HEK293 (cell line): ENCODE results near the gene NUMB.
A peak's percentile ranks its signal among the peaks of the same experiment; 100 is the strongest.

Experiments used
- CTCF ChIA-PET: fragments of 350-600 bp; formaldehyde crosslinking; extraction: SDS; loops from one replicate; lab custom pipeline; 2021; ENCODE audit warnings: antibody characterized with exemption; lab: Yijun Ruan, JAX
- POLR2A ChIA-PET: fragments of 300-600 bp; formaldehyde crosslinking; extraction: SDS; loops from one replicate; lab custom pipeline; 2020; ENCODE audit warnings: antibody characterized with exemption, inconsistent platforms; lab: Yijun Ruan, JAX
- H3K27ac ChIP-seq: fragments of 200-500 bp; sonication (Bioruptor generic); 2 replicates; pipeline ENCODE4 v1.5.1; 2014; ENCODE audit warnings: low read depth, low read length, control low read depth, inconsistent platforms; ENCODE audit errors: extremely low read depth
- H3K36me3 ChIP-seq, 2 experiments: fragments of 200-500 bp in 1 of 2; sonication (Bioruptor generic) in 1 of 2; 1 replicate in 1 of 2; 2 replicates in 1 of 2; pipeline ENCODE4 v1.5.1; 2014 to 2017; ENCODE audit warnings: inconsistent platforms in 2 of 2, low read length in 2 of 2; ENCODE audit not compliant: control insufficient read depth in 2 of 2, insufficient read depth in 1 of 2
- H3K4me1 ChIP-seq: fragments of 200-500 bp; sonication (Bioruptor generic); 2 replicates; pipeline ENCODE4 v1.5.1; 2014; ENCODE audit warnings: mild to moderate bottlenecking, low read length, inconsistent platforms; ENCODE audit not compliant: control insufficient read depth, insufficient read depth
- H3K4me3 ChIP-seq: 2 replicates; pipeline ENCODE4 v1.5.1; 2011; ENCODE audit warnings: low read depth, mild to moderate bottlenecking, control low read depth, low read length, moderate library complexity
- H3K9me3 ChIP-seq: fragments of 200-500 bp; sonication (Bioruptor generic); 2 replicates; pipeline ENCODE4 v1.5.1; 2014; ENCODE audit warnings: low read depth, low read length, inconsistent platforms; ENCODE audit not compliant: control insufficient read depth, insufficient read depth
- GLI4 ChIP-seq: fragments of 450-650 bp; formaldehyde crosslinking; IDR thresholded peaks from 2 replicates; pipeline ENCODE4 v1.5.1; 2016; ENCODE audit warnings: missing biosample characterization, missing genetic modification characterization
- GLIS1 ChIP-seq: fragments of 450-650 bp; formaldehyde crosslinking; IDR thresholded peaks from 2 replicates; pipeline ENCODE4 v1.5.1; 2016; ENCODE audit warnings: missing biosample characterization, missing genetic modification characterization
- HOXC10 ChIP-seq: sonication (generic); formaldehyde crosslinking; IDR thresholded peaks from 2 replicates; pipeline ENCODE4 v1.8.1; 2023; ENCODE audit warnings: mild to moderate bottlenecking, missing genetic modification reagents
- KLF8 ChIP-seq: fragments of 450-650 bp; formaldehyde crosslinking; IDR thresholded peaks from 2 replicates; pipeline ENCODE4 v1.5.1; 2016; ENCODE audit warnings: missing biosample characterization, missing genetic modification characterization
- MEIS1 ChIP-seq: sonication (generic); formaldehyde crosslinking; IDR thresholded peaks from 2 replicates; pipeline ENCODE4 v1.8.1; 2022; ENCODE audit warnings: missing genetic modification reagents, mild to moderate bottlenecking, borderline replicate concordance
- YY2 ChIP-seq: fragments of 450-650 bp; formaldehyde crosslinking; IDR thresholded peaks from 2 replicates; pipeline ENCODE4 v1.5.1; 2016; ENCODE audit warnings: missing biosample characterization, missing genetic modification characterization
- ZIC2 ChIP-seq: fragments of 450-650 bp; formaldehyde crosslinking; IDR thresholded peaks from 2 replicates; pipeline ENCODE4 v1.5.1; 2016; ENCODE audit warnings: missing biosample characterization, missing genetic modification characterization
- ZNF114 ChIP-seq: fragments of 450-650 bp; formaldehyde crosslinking; IDR thresholded peaks from 2 replicates; pipeline ENCODE4 v1.5.0; 2017; ENCODE audit warnings: missing biosample characterization, missing genetic modification characterization
- ZNF140 ChIP-seq: fragments of 450-650 bp; formaldehyde crosslinking; IDR thresholded peaks from 2 replicates; pipeline ENCODE4 v1.5.1; 2016; ENCODE audit warnings: missing biosample characterization, missing genetic modification characterization
- ZNF184 ChIP-seq: fragments of 450-650 bp; IDR thresholded peaks from 2 replicates; pipeline ENCODE4 v1.5.1; 2018; ENCODE audit warnings: missing biosample characterization, mild to moderate bottlenecking, missing genetic modification characterization
- ZNF2 ChIP-seq: fragments of 450-650 bp; formaldehyde crosslinking; IDR thresholded peaks from 2 replicates; pipeline ENCODE4 v1.5.1; 2016; ENCODE audit warnings: missing biosample characterization, missing genetic modification characterization
- ZNF214 ChIP-seq: fragments of 450-650 bp; formaldehyde crosslinking; IDR thresholded peaks from 2 replicates; pipeline ENCODE4 v1.5.1; 2017; ENCODE audit warnings: missing biosample characterization, mild to moderate bottlenecking, missing genetic modification characterization, borderline replicate concordance
- ZNF341 ChIP-seq: fragments of 450-650 bp; formaldehyde crosslinking; IDR thresholded peaks from 2 replicates; pipeline ENCODE4; 2016; ENCODE audit warnings: low read depth, missing biosample characterization, missing genetic modification characterization
- ZNF510 ChIP-seq: fragments of 450-650 bp; formaldehyde crosslinking; IDR thresholded peaks from 2 replicates; pipeline ENCODE4 v1.5.1; 2018; ENCODE audit warnings: mild to moderate bottlenecking, missing genetic modification characterization, missing biosample characterization; ENCODE audit not compliant: insufficient replicate concordance
- ZNF529 ChIP-seq: fragments of 450-650 bp; formaldehyde crosslinking; IDR thresholded peaks from 2 replicates; pipeline ENCODE4 v1.5.1; 2017; ENCODE audit warnings: missing genetic modification characterization, missing biosample characterization; ENCODE audit not compliant: insufficient replicate concordance
- ZNF664 ChIP-seq: fragments of 450-650 bp; formaldehyde crosslinking; IDR thresholded peaks from 2 replicates; pipeline ENCODE4 v1.5.1; 2016; ENCODE audit warnings: missing biosample characterization, missing genetic modification characterization
- ZSCAN16 ChIP-seq: fragments of 450-650 bp; formaldehyde crosslinking; IDR thresholded peaks from 2 replicates; pipeline ENCODE4 v1.5.1; 2016; ENCODE audit warnings: missing biosample characterization, missing genetic modification characterization
- TF ChIP-seq, protein P1 (sequence below): fragments of 450-650 bp; formaldehyde crosslinking; IDR thresholded peaks from 2 replicates; pipeline ENCODE4 v1.5.1; 2017; ENCODE audit warnings: missing biosample characterization, missing genetic modification characterization
- TF ChIP-seq, protein P2 (sequence below): fragments of 450-650 bp; formaldehyde crosslinking; IDR thresholded peaks from 2 replicates; pipeline ENCODE4 v1.5.1; 2016; ENCODE audit warnings: missing biosample characterization, missing genetic modification characterization
- TF ChIP-seq, protein P3 (sequence below): fragments of 450-650 bp; formaldehyde crosslinking; IDR thresholded peaks from 2 replicates; pipeline ENCODE4 v1.5.1; 2016; ENCODE audit warnings: missing biosample characterization, missing genetic modification characterization
- TF ChIP-seq, protein P4 (sequence below): fragments of 450-650 bp; formaldehyde crosslinking; IDR thresholded peaks from 2 replicates; pipeline ENCODE4 v1.5.1; 2016; ENCODE audit warnings: missing biosample characterization, missing genetic modification characterization
- TF ChIP-seq, protein P5 (sequence below): fragments of 450-650 bp; formaldehyde crosslinking; IDR thresholded peaks from 2 replicates; pipeline ENCODE4 v1.5.1; 2016; ENCODE audit warnings: missing biosample characterization, missing genetic modification characterization

Gene NUMB

DNA sequence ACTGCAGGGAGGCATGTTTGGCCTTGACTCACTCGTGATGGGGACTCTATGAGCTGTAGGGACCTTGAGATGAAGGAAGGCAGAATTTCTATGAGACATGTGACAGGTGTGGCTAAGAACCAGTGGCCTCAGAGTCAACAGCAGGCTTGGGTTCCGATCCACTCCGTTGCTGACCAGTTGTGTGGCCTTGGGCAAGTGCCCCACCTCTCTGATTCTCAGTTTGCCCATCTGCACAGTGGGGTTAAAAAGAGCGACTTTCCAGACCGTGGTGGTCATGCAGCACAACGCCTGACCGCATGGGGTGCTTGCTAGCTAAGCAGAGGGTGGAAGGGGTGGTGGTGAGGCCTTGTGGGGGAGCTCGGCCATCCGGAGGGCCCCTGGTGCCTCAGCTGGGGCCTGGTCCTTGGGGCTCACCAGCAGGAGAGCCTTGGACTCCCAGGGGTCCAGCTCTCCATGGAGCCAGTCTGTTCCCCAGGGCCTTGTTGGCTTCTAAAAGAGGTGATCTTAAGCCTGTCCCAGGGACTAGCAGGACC lies 202.6 kb downstream of the NUMB start:
- TF ChIP-seq MEIS1 (CRISPR knock-in tag) (no peak), GLIS1 (tag by site-specific recombination) (peak; percentile 74)
- H3K4me3 ChIP-seq, result no peak overlapping the region
- H3K4me1 ChIP-seq, result no peaks in the 10 kb centered on the region
- ChIA-PET POLR2A (no interaction called here), CTCF (no interaction called here)
- no peaks in the 10 kb centered on the region for H3K9me3 ChIP-seq
- no peak overlapping the region for H3K27ac ChIP-seq
- H3K36me3 ChIP-seq, result no peaks in the 10 kb centered on the region; a peak in 1 of 3 replicates

DNA sequence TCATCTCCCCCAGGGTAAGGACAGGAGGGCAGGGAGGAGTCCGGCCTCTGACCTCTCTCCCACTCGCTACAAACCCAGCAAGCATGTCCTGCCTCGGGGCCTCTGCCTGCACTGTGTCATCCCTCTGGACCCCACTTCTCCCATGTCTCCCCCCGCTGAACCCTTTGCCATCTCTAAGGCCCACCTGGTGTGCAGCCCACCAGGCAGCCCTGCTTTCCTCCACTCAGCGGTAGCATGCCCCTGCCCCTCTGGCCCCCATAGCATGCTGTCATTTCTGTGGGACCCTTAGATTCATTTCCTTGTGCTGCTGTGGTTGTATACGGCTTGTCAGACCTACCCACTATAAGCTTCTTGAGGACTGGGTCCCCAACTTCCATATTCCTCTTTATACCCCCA lies 203.3 kb downstream of the NUMB start:
- TF ChIP-seq, protein P1, sequence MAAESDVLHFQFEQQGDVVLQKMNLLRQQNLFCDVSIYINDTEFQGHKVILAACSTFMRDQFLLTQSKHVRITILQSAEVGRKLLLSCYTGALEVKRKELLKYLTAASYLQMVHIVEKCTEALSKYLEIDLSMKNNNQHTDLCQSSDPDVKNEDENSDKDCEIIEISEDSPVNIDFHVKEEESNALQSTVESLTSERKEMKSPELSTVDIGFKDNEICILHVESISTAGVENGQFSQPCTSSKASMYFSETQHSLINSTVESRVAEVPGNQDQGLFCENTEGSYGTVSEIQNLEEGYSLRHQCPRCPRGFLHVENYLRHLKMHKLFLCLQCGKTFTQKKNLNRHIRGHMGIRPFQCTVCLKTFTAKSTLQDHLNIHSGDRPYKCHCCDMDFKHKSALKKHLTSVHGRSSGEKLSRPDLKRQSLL (tag by site-specific recombination), result no peak
- TF ChIP-seq ZIC2 (no peak), GLI4 (tag by site-specific recombination) (no peak), ZNF2 (tag by site-specific recombination) (no peak), ZSCAN16 (no peak), ZNF529 (no peak), ZNF341 (tag by site-specific recombination) (no peak), ZNF114 (no peak), ZNF140 (tag by site-specific recombination) (no peak), YY2 (tag by site-specific recombination) (no peak), ZNF510 (no peak), ZNF184 (tag by site-specific recombination) (no peak), ZNF214 (tag by site-specific recombination) (no peak), HOXC10 (no peak), KLF8 (tag by site-specific recombination) (no peak), ZNF664 (tag by site-specific recombination) (no peak)
- TF ChIP-seq, protein P2, sequence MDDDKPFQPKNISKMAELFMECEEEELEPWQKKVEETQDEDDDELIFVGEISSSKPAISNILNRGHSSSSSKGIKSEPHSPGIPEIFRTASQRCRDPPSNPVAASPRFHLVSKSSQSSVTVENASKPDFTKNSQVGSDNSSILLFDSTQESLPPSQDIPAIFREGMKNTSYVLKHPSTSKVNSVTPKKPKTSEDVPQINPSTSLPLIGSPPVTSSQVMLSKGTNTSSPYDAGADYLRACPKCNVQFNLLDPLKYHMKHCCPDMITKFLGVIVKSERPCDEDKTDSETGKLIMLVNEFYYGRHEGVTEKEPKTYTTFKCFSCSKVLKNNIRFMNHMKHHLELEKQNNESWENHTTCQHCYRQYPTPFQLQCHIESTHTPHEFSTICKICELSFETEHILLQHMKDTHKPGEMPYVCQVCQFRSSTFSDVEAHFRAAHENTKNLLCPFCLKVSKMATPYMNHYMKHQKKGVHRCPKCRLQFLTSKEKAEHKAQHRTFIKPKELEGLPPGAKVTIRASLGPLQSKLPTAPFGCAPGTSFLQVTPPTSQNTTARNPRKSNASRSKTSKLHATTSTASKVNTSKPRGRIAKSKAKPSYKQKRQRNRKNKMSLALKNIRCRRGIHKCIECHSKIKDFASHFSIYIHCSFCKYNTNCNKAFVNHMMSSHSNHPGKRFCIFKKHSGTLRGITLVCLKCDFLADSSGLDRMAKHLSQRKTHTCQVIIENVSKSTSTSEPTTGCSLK (tag by site-specific recombination), result no peak
- TF ChIP-seq, protein P3, sequence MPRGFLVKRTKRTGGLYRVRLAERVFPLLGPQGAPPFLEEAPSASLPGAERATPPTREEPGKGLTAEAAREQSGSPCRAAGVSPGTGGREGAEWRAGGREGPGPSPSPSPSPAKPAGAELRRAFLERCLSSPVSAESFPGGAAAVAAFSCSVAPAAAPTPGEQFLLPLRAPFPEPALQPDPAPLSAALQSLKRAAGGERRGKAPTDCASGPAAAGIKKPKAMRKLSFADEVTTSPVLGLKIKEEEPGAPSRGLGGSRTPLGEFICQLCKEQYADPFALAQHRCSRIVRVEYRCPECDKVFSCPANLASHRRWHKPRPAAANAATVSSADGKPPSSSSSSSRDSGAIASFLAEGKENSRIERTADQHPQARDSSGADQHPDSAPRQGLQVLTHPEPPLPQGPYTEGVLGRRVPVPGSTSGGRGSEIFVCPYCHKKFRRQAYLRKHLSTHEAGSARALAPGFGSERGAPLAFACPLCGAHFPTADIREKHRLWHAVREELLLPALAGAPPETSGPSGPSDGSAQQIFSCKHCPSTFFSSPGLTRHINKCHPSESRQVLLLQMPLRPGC (tag by site-specific recombination), result no peak
- TF ChIP-seq, protein P4, sequence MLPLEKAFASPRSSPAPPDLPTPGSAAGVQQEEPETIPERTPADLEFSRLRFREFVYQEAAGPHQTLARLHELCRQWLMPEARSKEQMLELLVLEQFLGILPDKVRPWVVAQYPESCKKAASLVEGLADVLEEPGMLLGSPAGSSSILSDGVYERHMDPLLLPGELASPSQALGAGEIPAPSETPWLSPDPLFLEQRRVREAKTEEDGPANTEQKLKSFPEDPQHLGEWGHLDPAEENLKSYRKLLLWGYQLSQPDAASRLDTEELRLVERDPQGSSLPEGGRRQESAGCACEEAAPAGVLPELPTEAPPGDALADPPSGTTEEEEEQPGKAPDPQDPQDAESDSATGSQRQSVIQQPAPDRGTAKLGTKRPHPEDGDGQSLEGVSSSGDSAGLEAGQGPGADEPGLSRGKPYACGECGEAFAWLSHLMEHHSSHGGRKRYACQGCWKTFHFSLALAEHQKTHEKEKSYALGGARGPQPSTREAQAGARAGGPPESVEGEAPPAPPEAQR (tag by site-specific recombination), result no peak
- TF ChIP-seq, protein P5, sequence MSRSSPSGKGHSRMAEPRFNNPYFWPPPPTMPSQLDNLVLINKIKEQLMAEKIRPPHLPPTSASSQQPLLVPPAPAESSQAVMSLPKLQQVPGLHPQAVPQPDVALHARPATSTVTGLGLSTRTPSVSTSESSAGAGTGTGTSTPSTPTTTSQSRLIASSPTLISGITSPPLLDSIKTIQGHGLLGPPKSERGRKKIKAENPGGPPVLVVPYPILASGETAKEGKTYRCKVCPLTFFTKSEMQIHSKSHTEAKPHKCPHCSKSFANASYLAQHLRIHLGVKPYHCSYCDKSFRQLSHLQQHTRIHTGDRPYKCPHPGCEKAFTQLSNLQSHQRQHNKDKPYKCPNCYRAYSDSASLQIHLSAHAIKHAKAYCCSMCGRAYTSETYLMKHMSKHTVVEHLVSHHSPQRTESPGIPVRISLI (tag by site-specific recombination), result no peak
- no peaks in the 10 kb centered on the region; a peak in 1 of 3 replicates for H3K36me3 ChIP-seq
- no peaks in the 10 kb centered on the region for H3K4me1 ChIP-seq
- ChIA-PET CTCF (interaction anchor here (0.6 kb wide), 1 partner anchor 23 kb away, joined by 4 read pairs; no protein-coding TSS in a partner anchor), POLR2A (no interaction called here)
- H3K4me3 ChIP-seq, result no peak overlapping the region
- no peak overlapping the region for H3K27ac ChIP-seq
- no peaks in the 10 kb centered on the region for H3K9me3 ChIP-seq
